Trophoblast cell (in vitro differentiated cells and primary cell): Measurements from ENCODE around the gene FBLN7.
A peak's percentile ranks its signal among the peaks of the same experiment; 100 is the strongest.

Source experiments
- DNase-seq, 2 donors: peaks; one replicate each; pipeline ENCODE4 v3.0.0-alpha.2; 2016
- H2AFZ ChIP-seq: 2 replicates; pipeline ENCODE4 v1.6.1; 2013; ENCODE audit warnings: low read length, moderate library complexity, mild to moderate bottlenecking; ENCODE audit not compliant: insufficient read depth, poor library complexity
- H2AK5ac ChIP-seq: 2 replicates; pipeline ENCODE4 v1.6.1; 2013; ENCODE audit warnings: mild to moderate bottlenecking, low read length
- H2BK120ac ChIP-seq: 2 replicates; pipeline ENCODE4 v1.6.1; 2013; ENCODE audit warnings: low read length, mild to moderate bottlenecking, moderate library complexity; ENCODE audit not compliant: insufficient read depth, poor library complexity
- H2BK12ac ChIP-seq: 2 replicates; pipeline ENCODE4 v1.6.1; 2013; ENCODE audit warnings: mild to moderate bottlenecking, low read length, moderate library complexity
- H2BK5ac ChIP-seq: 2 replicates; pipeline ENCODE4 v1.6.1; 2013; ENCODE audit warnings: low read length, low read depth, moderate library complexity, mild to moderate bottlenecking; ENCODE audit not compliant: poor library complexity
- H3K14ac ChIP-seq: 2 replicates; pipeline ENCODE4 v1.6.1; 2013; ENCODE audit warnings: mild to moderate bottlenecking, low read length
- H3K18ac ChIP-seq: 2 replicates; pipeline ENCODE4 v1.6.1; 2013; ENCODE audit warnings: mild to moderate bottlenecking, low read length
- H3K23ac ChIP-seq: 2 replicates; pipeline ENCODE4 v1.6.1; 2013; ENCODE audit warnings: low read length
- H3K27ac ChIP-seq: 2 replicates; pipeline ENCODE4 v1.5.1; 2013; ENCODE audit warnings: low read depth, mild to moderate bottlenecking, inconsistent platforms, low read length, moderate library complexity
- H3K27me3 ChIP-seq: 2 replicates; pipeline ENCODE4 v1.6.1; 2013; ENCODE audit warnings: inconsistent platforms, mild to moderate bottlenecking, low read length, moderate library complexity; ENCODE audit not compliant: insufficient read depth
- H3K36me3 ChIP-seq, 2 experiments: 1 replicate in 1 of 2; 2 replicates in 1 of 2; pipeline ENCODE4 v1.6.1; 2013; ENCODE audit warnings: low read length in 2 of 2, mild to moderate bottlenecking in 2 of 2, moderate library complexity in 1 of 2; ENCODE audit not compliant: insufficient read depth in 2 of 2, control insufficient read depth in 1 of 2
- H3K4ac ChIP-seq: 2 replicates; pipeline ENCODE4 v1.6.1; 2013; ENCODE audit warnings: low read depth, mild to moderate bottlenecking, low read length, moderate library complexity
- H3K4me1 ChIP-seq, 2 experiments: 1 replicate in 1 of 2; 2 replicates in 1 of 2; pipeline ENCODE4 v1.6.1; 2013; ENCODE audit warnings: low read length in 2 of 2, mild to moderate bottlenecking in 2 of 2, moderate library complexity in 1 of 2; ENCODE audit not compliant: insufficient read depth in 2 of 2, control insufficient read depth in 1 of 2
- H3K4me2 ChIP-seq: 2 replicates; pipeline ENCODE4 v1.6.1; 2013; ENCODE audit warnings: inconsistent platforms, mild to moderate bottlenecking, low read length, moderate library complexity
- H3K4me3 ChIP-seq: 2 replicates; pipeline ENCODE4 v1.5.1; 2013; ENCODE audit warnings: mild to moderate bottlenecking, low read depth, low read length, inconsistent platforms
- H3K79me1 ChIP-seq: one replicate; pipeline ENCODE4 v1.6.1; 2013; ENCODE audit warnings: low read length
- H3K79me2 ChIP-seq: 2 replicates; pipeline ENCODE4 v1.6.1; 2013; ENCODE audit warnings: low read length, mild to moderate bottlenecking; ENCODE audit not compliant: control insufficient read depth, insufficient read depth, poor library complexity
- H3K9ac ChIP-seq: 2 replicates; pipeline ENCODE4 v1.6.1; 2013; ENCODE audit warnings: mild to moderate bottlenecking, low read length
- H3K9me3 ChIP-seq: 2 replicates; pipeline ENCODE4 v1.6.1; 2013; ENCODE audit warnings: low read depth, mild to moderate bottlenecking, control low read depth, inconsistent platforms, low read length; ENCODE audit not compliant: insufficient read depth
- H4K12ac ChIP-seq: 2 replicates; pipeline ENCODE4 v1.6.1; 2013; ENCODE audit warnings: low read depth, mild to moderate bottlenecking, low read length, moderate library complexity
- H4K8ac ChIP-seq: 2 replicates; pipeline ENCODE4 v1.6.1; 2013; ENCODE audit warnings: low read depth, mild to moderate bottlenecking, low read length, moderate library complexity
- H4K91ac ChIP-seq: one replicate; pipeline ENCODE4 v1.6.1; 2013; ENCODE audit warnings: low read depth, mild to moderate bottlenecking, low read length, moderate library complexity
- WGBS: extraction: QIAGEN DNeasy Blood & Tissue Kit; methylation state at CpG from one replicate; pipeline ENCODE4 v1.1.7; 2013; ENCODE audit warnings: missing lambda C conversion rate; ENCODE audit not compliant: insufficient read length, insufficient coverage; ENCODE audit errors: extremely low coverage; 5-methylcytosine and 5-hydroxymethylcytosine counted together

FBLN7 gene

GRCh38 chr2:112095681-112096080 is 42.5 kb upstream of the FBLN7 start:
- H4K91ac ChIP-seq, result peak overlapping the region; percentile 86
- no peak overlapping the region for H3K18ac ChIP-seq
- H3K4me1 ChIP-seq, result peaks cover 8 to 13% of the 10 kb centered on the region in 2 experiments
- peak overlapping the region; percentile 44 for H3K4ac ChIP-seq
- peaks cover 4% of the 10 kb centered on the region for H3K79me1 ChIP-seq
- no peak overlapping the region for H2AK5ac ChIP-seq
- H4K12ac ChIP-seq, result peak overlapping the region; percentile 73
- no CpG with 5 or more reads among the region's 1 CpG for WGBS
- H3K4me3 ChIP-seq, result no peak overlapping the region
- no peaks in the 10 kb centered on the region for H3K27me3 ChIP-seq
- H3K14ac ChIP-seq, result no peak overlapping the region
- H2AFZ ChIP-seq, result no peak overlapping the region
- no peak for DNase-seq
- H2BK120ac ChIP-seq, result peak overlapping the region; percentile 63
- no peak overlapping the region for H3K23ac ChIP-seq
- peak overlapping the region; percentile 42 for H4K8ac ChIP-seq
- H3K79me2 ChIP-seq, result no peaks in the 10 kb centered on the region
- peak overlapping the region; percentile 51 for H3K4me2 ChIP-seq
- H3K9ac ChIP-seq, result no peak overlapping the region
- peak overlapping the region; percentile 93 for H3K27ac ChIP-seq
- H2BK5ac ChIP-seq, result peak overlapping the region; percentile 69
- H3K9me3 ChIP-seq, result no peaks in the 10 kb centered on the region
- peaks cover 8 to 11% of the 10 kb centered on the region in 2 experiments for H3K36me3 ChIP-seq
- H2BK12ac ChIP-seq, result peak overlapping the region; percentile 10

GRCh38 chr2:112096098-112096497 is 42.1 kb upstream of the FBLN7 start:
- Histone ChIP-seq H3K4me3 (no peak overlapping the region), H3K79me2 (no peaks in the 10 kb centered on the region), H2BK120ac (peak overlapping the region; percentile 63), H4K12ac (peak overlapping the region; percentile 73), H2BK12ac (peak overlapping the region; percentile 10), H3K4me1 (peaks cover 8 to 13% of the 10 kb centered on the region in 2 experiments), H3K9me3 (no peaks in the 10 kb centered on the region), H2BK5ac (peak overlapping the region; percentile 69), H4K8ac (peak overlapping the region; percentile 42), H3K4ac (no peak overlapping the region), H3K79me1 (peaks cover 4% of the 10 kb centered on the region), H2AK5ac (no peak overlapping the region), H4K91ac (peak overlapping the region; percentile 86), H3K9ac (no peak overlapping the region), H3K4me2 (peak overlapping the region; percentile 51), H3K27me3 (no peaks in the 10 kb centered on the region), H3K14ac (no peak overlapping the region), H3K27ac (peak overlapping the region; percentile 93), H3K36me3 (peaks cover 6 to 11% of the 10 kb centered on the region in 2 experiments), H3K23ac (no peak overlapping the region), H2AFZ (no peak overlapping the region), H3K18ac (no peak overlapping the region)
- no peak for DNase-seq
- no CpG with 5 or more reads among the region's 10 CpGs for WGBS

DNA sequence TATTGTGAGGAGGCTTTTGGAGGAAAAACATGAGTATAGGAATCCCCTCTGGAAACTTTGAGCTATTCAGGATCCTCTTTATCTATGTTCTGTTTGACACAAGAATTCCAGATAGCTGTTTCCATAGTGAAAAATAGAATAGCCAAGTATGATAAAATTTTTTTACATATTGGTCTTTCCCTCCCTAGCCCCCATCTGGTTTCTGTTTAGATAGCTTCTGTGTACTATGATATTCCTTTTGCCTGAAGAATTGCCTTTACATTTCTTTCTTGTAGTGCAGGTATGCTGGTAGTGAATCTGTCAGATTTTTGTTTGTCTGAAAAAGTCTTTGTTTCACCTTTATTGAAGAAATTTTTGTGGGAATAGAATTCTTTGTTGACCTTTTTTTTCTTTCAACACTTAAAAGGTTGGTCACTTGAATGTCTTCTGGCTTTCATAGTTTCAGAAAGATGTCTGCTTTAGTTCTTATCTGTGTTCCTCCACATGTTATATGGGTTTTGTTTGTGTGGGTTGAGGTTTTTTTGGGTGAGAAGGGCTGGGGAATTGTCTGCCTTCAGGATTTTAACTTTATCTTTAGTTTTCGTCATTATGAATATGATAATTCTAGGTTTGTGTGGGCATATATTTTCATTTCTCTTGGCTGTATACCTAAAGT is 29.9 kb upstream of the FBLN7 start:
- DNase-seq, result peak; percentile 7 to 83
- Histone ChIP-seq H3K9me3 (no peaks in the 10 kb centered on the region), H3K9ac (no peak overlapping the region), H3K18ac (no peak overlapping the region), H3K4ac (no peak overlapping the region), H3K36me3 (peaks cover 6 to 13% of the 10 kb centered on the region in 2 experiments), H4K8ac (no peak overlapping the region), H4K12ac (no peak overlapping the region), H3K4me2 (no peak overlapping the region), H2BK120ac (no peak overlapping the region), H3K79me1 (no peaks in the 10 kb centered on the region), H3K27me3 (no peaks in the 10 kb centered on the region), H3K23ac (no peak overlapping the region), H3K79me2 (no peaks in the 10 kb centered on the region), H2BK12ac (no peak overlapping the region), H3K4me1 (no peaks in the 10 kb centered on the region), H2BK5ac (no peak overlapping the region), H4K91ac (no peak overlapping the region), H3K27ac (no peak overlapping the region), H3K4me3 (no peak overlapping the region), H2AFZ (no peak overlapping the region), H3K14ac (no peak overlapping the region), H2AK5ac (no peak overlapping the region)
- no CpG with 5 or more reads among the region's 1 CpG for WGBS

- Histone ChIP-seq H2AK5ac (no peak overlapping the region), H2BK12ac (no peak overlapping the region), H3K4me1 (no peaks in the 10 kb centered on the region), H2BK5ac (no peak overlapping the region), H2AFZ (no peak overlapping the region), H4K8ac (no peak overlapping the region), H3K4me3 (no peak overlapping the region), H2BK120ac (no peak overlapping the region), H3K27me3 (no peaks in the 10 kb centered on the region), H3K14ac (no peak overlapping the region), H3K79me2 (no peaks in the 10 kb centered on the region), H3K27ac (no peak overlapping the region), H3K9me3 (no peaks in the 10 kb centered on the region), H3K4me2 (no peak overlapping the region), H3K36me3 (peaks cover 6 to 13% of the 10 kb centered on the region in 2 experiments), H3K79me1 (no peaks in the 10 kb centered on the region), H4K91ac (no peak overlapping the region), H3K23ac (no peak overlapping the region), H4K12ac (no peak overlapping the region), H3K4ac (no peak overlapping the region), H3K9ac (no peak overlapping the region), H3K18ac (no peak overlapping the region)
- DNase-seq, result no peak
Measured at GRCh38 chr2:112109278-112109677, 28.9 kb upstream of the FBLN7 start.
